GM18498 (cell line): ENCODE measurements around the gene ZHX3.
"Not testable (repeated sequence)": the region's sequence is repeated elsewhere in the genome, so short reads cannot be mapped to it uniquely, and the experiment has no call there.

ENCODE experiments used
- ATAC-seq: cut with Tn5 transposase; IDR thresholded peaks from one replicate; pipeline ENCODE4 v1.9.1; 2021; ENCODE audit warnings: mild to moderate bottlenecking, moderate library complexity; ENCODE audit not compliant: unreplicated experiment

The ZHX3 gene

GRCh38 chr20:41334036-41334435 lies 16.5 kb upstream of the ZHX3 start:
- no peak for ATAC-seq

- no peak for ATAC-seq
Observed at GRCh38 chr20:41331731-41332130, 14.2 kb upstream of the ZHX3 start.

GRCh38 chr20:41330941-41331340 lies 13.4 kb upstream of the ZHX3 start:
- no peak for ATAC-seq

- ATAC-seq, result no peak
Observed at GRCh38 chr20:41330343-41330720, 12.8 kb upstream of the ZHX3 start.

- peak; percentile 83 for ATAC-seq
Observed at GRCh38 chr20:41329435-41330342, 12.2 kb upstream of the ZHX3 start.

- ATAC-seq, result no peak
Observed at GRCh38 chr20:41327178-41327577, 9.6 kb upstream of the ZHX3 start.

GRCh38 chr20:41320976-41321375 lies 3.4 kb upstream of the ZHX3 start:
- no peak for ATAC-seq

GRCh38 chr20:41320441-41320840 lies 2.9 kb upstream of the ZHX3 start:
- ATAC-seq, result no peak

- ATAC-seq, result no peak
Observed at GRCh38 chr20:41318271-41318649, 729 bp upstream of the ZHX3 start.

- ATAC-seq, result peak; percentile 70
Observed at GRCh38 chr20:41316602-41317545, 657 bp downstream of the ZHX3 start.

- ATAC-seq, result no peak
Observed at GRCh38 chr20:41316051-41316450, 1.5 kb downstream of the ZHX3 start.

- ATAC-seq, result no peak
Observed at GRCh38 chr20:41314386-41314785, 3.1 kb downstream of the ZHX3 start.

GRCh38 chr20:41312009-41312408 lies 5.5 kb downstream of the ZHX3 start:
- ATAC-seq, result not testable (repeated sequence)

GRCh38 chr20:41309817-41310216 lies 7.7 kb downstream of the ZHX3 start:
- ATAC-seq, result no peak

- no peak for ATAC-seq
Observed at GRCh38 chr20:41308726-41309413, 8.7 kb downstream of the ZHX3 start.

GRCh38 chr20:41308290-41308711 lies 9.2 kb downstream of the ZHX3 start:
- no peak for ATAC-seq

- ATAC-seq, result no peak
Observed at GRCh38 chr20:41307021-41307420, 10.5 kb downstream of the ZHX3 start.

GRCh38 chr20:41306061-41306727 lies 11.3 kb downstream of the ZHX3 start:
- ATAC-seq, result peak; percentile 89

- no peak for ATAC-seq
Observed at GRCh38 chr20:41304424-41305079, 13.0 kb downstream of the ZHX3 start.

- no peak for ATAC-seq
Observed at GRCh38 chr20:41304002-41304401, 13.5 kb downstream of the ZHX3 start.
